BLaER1 treated with 17β-estradiol and CSF1 and Interleukin-3, amounts not matched to agents 10 nM and 100 nM (cell line): ENCODE results near the gene CIRBP.
"Not testable (repeated sequence)": the region's sequence is repeated elsewhere in the genome, so short reads cannot be mapped to it uniquely, and the experiment has no call there.

ENCODE experiments used
- H3K27ac ChIP-seq, 11 experiments: shearing (Covaris generic); formaldehyde crosslinking; 2 replicates each; pipeline ENCODE4 v1.8.1; 2022
- H3K27me3 ChIP-seq, 11 experiments: shearing (Covaris generic); formaldehyde crosslinking; 2 replicates each; pipeline ENCODE4 v1.8.1; 2022
- H3K36me3 ChIP-seq, 11 experiments: shearing (Covaris generic); formaldehyde crosslinking; 2 replicates each; pipeline ENCODE4 v1.8.1; 2022
- H3K4me1 ChIP-seq, 10 experiments: shearing (Covaris generic); formaldehyde crosslinking; 2 replicates each; pipeline ENCODE4 v1.8.1; 2022
- H3K4me2 ChIP-seq, 11 experiments: shearing (Covaris generic); formaldehyde crosslinking; 2 replicates each; pipeline ENCODE4 v1.8.1; 2022
- H3K4me3 ChIP-seq, 10 experiments: shearing (Covaris generic); formaldehyde crosslinking; 2 replicates each; pipeline ENCODE4 v1.8.1; 2022
- H3K9ac ChIP-seq, 11 experiments: shearing (Covaris generic); formaldehyde crosslinking; 2 replicates each; pipeline ENCODE4 v1.8.1; 2022
- H3K9me3 ChIP-seq, 11 experiments: shearing (Covaris generic); formaldehyde crosslinking; replicated peaks in 1 of 11; 2 replicates each; pipeline ENCODE4 v1.8.1; 2022
- H4K20me1 ChIP-seq, 11 experiments: shearing (Covaris generic); formaldehyde crosslinking; 2 replicates each; pipeline ENCODE4 v1.8.1; 2022
- Cebpa-rat ChIP-seq, 11 experiments: shearing (Covaris generic); IDR thresholded peaks; 2 replicates each; pipeline ENCODE4 v1.8.1; 2022

The CIRBP gene

DNA sequence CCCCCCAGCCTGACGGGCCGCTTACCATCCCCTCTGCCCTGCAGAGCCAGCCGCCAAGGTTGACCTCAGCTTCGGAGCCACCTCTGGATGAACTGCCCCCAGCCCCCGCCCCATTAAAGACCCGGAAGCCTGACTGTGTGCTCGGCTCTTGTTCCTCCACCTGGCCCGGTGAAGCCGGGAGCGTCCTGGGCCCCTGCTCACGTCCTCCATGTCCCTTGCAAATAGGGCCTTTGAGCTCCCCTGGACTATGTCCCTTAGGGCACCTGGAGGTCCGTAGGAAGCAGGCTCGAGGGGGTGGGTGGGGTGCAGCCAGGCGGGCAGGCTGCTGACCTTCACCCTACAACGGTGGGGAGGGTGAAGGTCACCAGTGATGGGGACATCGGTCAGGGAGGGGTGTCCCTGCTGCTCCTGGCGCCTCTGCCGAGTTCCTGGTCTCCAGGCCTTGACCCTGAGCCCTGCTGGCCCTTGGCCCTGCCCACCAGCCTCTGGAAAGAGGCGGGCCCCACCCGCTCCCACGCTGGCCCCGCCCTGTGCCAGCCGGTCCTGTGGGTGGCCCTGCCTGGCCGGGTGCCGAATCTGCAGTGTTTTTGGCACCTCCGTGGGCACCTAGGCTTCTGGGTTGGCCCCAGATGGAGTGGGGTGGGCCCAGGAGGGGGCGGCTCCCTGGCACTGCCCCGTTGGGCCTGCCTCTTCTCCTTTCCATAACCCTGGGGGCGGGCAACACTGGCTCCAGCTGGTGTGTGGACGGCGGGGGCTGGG lies 24.3 kb upstream of the CIRBP start:
- TF ChIP-seq Cebpa-rat (IDR thresholded peaks at IDR 0.05) = no peak
- Histone ChIP-seq H3K4me2 (peak overlapping the region; percentile 94 to 100 (median 100)), H3K27ac (peak overlapping the region; percentile 40 to 72 (median 58); a peak in 18 of 22 replicates), H3K4me3 (peak overlapping the region; percentile 44 to 96 (median 56)), H3K36me3 (peaks cover under 1 to 19% (median 8%) of the 10 kb centered on the region in 11 experiments; a peak in 21 of 22 replicates), H3K4me1 (peaks cover 67 to 74% (median 70%) of the 10 kb centered on the region in 10 experiments), H3K9ac (peak overlapping the region; percentile 43 to 95 (median 90)), H3K9me3 (no peaks in the 10 kb centered on the region; a peak in 3 of 22 replicates), H4K20me1 (peaks cover 17 to 50% (median 41%) of the 10 kb centered on the region in 11 experiments), H3K27me3 (peaks cover 0 to 3% (median 2%) of the 10 kb centered on the region in 11 experiments; a peak in 12 of 22 replicates)

DNA sequence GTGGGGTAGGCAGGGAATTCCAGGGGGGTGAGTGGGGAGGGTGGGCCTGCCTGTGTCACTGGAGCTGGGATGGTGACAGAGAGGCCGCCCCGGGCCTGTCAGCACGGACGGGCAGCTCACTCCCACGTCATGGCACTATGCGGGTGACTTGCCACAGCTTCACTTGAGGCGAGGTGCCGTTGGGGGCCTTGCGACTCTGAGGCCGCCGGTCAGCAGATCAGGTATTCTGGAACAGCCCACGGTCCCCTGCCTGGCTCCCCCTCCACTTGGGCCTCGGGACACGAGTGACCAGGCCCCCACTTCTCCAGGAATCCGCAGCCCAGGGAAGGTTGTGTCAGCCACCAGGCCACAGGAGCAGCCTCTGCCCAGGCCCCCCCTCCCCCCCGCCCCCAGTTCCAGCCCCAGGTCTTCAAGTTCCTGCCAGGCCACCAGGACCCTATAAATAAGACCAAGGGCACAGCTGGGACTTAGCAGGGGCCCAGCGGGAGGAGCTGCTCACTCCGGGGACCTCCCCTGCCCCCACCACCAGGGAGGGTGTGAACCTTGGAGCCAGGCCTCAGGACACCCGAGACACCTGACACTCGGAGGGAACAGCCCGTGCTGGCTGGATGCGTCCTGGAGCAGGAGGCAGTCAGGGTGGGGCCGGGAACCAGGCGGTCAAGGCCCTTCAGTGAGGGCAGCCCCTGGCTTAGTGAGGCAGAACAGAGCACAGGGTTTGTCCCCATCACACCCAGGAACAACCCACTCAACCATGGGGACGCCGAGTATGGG lies 23.5 kb upstream of the CIRBP start:
- peak overlapping the region in 7 of 10 experiments; percentile 44 to 96 (median 79); a peak in 5 of 20 replicates for H3K4me3 ChIP-seq
- H3K9ac ChIP-seq = peak overlapping the region; percentile 43 to 95 (median 90); a peak in 17 of 22 replicates
- peak overlapping the region in 10 of 11 experiments; percentile 40 to 72 (median 52); a peak in 15 of 22 replicates for H3K27ac ChIP-seq
- no peaks in the 10 kb centered on the region for H3K27me3 ChIP-seq
- H3K4me1 ChIP-seq = peaks cover 63 to 69% (median 67%) of the 10 kb centered on the region in 10 experiments
- peak overlapping the region; percentile 94 to 100 (median 100) for H3K4me2 ChIP-seq
- no peak for TF ChIP-seq Cebpa-rat (IDR thresholded peaks at IDR 0.05)
- H4K20me1 ChIP-seq = peaks cover 25 to 58% (median 49%) of the 10 kb centered on the region in 11 experiments
- peaks cover 0 to 5% (median 0%) of the 10 kb centered on the region in 11 experiments; a peak in 6 of 22 replicates for H3K9me3 ChIP-seq
- H3K36me3 ChIP-seq = peaks cover 9 to 27% (median 16%) of the 10 kb centered on the region in 11 experiments; a peak in 21 of 22 replicates

DNA sequence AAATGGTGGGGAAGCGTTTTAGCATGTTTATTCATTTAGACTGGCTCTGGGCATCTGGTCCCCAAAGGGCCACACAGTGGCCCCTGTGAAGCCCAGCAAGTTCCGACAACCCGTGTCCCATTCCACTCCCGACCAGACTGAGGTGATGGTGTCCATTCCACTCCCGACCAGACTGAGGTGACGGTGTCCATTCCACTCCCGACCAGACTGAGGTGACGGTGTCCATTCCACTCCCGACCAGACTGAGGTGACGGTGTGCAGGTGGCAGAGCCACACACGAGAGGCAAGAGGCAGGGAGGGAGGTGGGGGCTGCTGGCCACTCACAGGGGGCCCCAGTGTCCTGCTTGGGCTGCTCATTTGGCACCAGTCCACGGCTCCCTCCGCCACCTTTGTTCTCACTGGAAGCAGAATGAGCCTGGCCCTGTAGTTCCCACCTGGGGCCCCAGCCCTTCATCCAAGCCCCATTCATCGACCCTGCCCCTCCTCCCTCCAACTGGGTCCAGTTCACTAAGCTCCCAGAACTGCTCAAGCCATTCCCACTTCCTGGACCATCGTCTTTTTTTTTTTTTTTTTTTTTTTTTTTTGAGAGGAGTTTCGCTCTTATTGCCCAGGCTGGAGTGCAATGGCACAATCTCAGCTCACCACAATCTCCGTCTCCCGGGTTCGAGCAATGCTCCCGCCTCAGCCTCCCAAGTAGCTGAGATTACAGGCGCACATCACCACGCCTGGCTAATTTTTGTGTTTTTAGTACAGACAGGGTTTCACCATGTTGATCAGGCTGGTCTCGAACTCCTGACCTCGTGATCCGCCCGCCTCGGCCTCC lies 22.7 kb upstream of the CIRBP start:
- Histone ChIP-seq H4K20me1 (peaks cover 33 to 66% (median 57%) of the 10 kb centered on the region in 11 experiments), H3K4me1 (peaks cover 55 to 62% (median 59%) of the 10 kb centered on the region in 10 experiments), H3K4me2 (peak overlapping the region; percentile 79 to 100 (median 99)), H3K36me3 (peaks cover 11 to 35% (median 24%) of the 10 kb centered on the region in 11 experiments; a peak in 21 of 22 replicates), H3K9ac (peak overlapping the region in 10 of 11 experiments; percentile 30 to 64 (median 54); a peak in 14 of 22 replicates), H3K27ac (peak overlapping the region in 9 of 11 experiments; percentile 27 to 56 (median 40); a peak in 12 of 22 replicates)
- not testable (repeated sequence) for H3K9me3 ChIP-seq, H3K4me3 ChIP-seq, H3K27me3 ChIP-seq

DNA sequence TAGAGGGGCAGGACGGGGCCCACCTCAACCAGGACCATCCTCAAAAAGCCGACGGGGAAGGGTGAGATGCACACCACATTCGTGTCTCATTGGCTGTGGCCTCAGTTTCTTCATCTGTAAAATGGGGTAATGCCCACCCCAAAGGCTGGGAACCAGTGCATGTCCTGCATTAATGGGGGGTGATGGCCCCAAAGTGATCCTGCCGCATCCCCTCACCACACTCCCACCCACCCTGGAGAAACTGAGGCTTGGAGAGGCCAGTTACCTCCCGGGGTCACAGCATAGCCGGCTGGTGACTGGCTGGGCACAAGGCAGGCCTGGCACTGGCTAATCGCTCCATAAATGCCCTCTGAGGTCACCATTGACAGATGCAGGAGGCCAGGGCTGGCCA lies 21.4 kb upstream of the CIRBP start:
- Histone ChIP-seq H3K27ac (peak overlapping the region; percentile 92 to 97 (median 95)), H3K9ac (peak overlapping the region; percentile 92 to 99 (median 98)), H3K4me2 (peak overlapping the region; percentile 78 to 96 (median 87)), H3K9me3 (peaks cover 0 to 5% (median 0%) of the 10 kb centered on the region in 11 experiments; a peak in 6 of 22 replicates), H3K4me1 (peaks cover 47 to 56% (median 52%) of the 10 kb centered on the region in 10 experiments), H4K20me1 (peaks cover 37 to 70% (median 58%) of the 10 kb centered on the region in 11 experiments), H3K4me3 (peak overlapping the region; percentile 92 to 100 (median 99)), H3K27me3 (no peaks in the 10 kb centered on the region), H3K36me3 (peaks cover 20 to 40% (median 29%) of the 10 kb centered on the region in 11 experiments; a peak in 21 of 22 replicates)
- no peak for TF ChIP-seq Cebpa-rat (IDR thresholded peaks at IDR 0.05)

DNA sequence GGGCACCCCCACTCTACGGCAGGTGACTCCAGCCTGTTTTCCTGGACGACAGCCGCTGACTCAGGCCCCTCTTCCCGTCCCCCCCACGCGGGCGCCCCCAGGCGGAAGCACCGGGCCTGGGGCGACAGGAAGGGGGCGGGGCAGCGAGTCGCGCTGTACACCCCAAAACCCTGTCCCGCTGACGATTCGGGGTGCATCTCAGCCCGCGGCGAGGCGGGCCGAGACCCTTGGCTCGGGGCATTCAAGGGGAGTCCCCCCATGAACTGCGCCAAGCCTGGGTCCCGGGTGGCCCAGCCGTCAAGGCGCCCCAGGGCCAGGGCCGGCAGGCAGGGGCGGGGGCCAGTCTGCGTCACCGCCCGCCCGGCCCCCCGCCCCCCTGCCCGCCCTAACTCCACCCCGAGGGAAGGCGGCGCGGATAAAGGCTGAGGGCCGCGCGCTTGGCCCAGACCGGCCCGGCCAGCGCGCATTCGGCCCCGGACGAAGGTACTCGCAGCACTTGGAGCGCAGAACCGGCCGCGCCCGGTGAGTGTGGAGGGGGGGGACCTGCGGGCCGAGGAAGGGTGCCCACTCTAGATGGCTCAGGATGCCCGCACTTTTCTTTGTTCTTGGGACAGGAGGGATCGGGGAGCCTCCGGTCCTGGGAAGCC lies 20.9 kb upstream of the CIRBP start, which contains the start of gene MIDN:
TSS of gene MIDN (plus strand) at position 445 of the 647 bp plus-strand sequence. CDS start 1,714 bp downstream, outside the sequence.
- no peak for TF ChIP-seq Cebpa-rat (IDR thresholded peaks at IDR 0.05)
- peaks cover 33 to 67% (median 54%) of the 10 kb centered on the region in 11 experiments for H4K20me1 ChIP-seq

DNA sequence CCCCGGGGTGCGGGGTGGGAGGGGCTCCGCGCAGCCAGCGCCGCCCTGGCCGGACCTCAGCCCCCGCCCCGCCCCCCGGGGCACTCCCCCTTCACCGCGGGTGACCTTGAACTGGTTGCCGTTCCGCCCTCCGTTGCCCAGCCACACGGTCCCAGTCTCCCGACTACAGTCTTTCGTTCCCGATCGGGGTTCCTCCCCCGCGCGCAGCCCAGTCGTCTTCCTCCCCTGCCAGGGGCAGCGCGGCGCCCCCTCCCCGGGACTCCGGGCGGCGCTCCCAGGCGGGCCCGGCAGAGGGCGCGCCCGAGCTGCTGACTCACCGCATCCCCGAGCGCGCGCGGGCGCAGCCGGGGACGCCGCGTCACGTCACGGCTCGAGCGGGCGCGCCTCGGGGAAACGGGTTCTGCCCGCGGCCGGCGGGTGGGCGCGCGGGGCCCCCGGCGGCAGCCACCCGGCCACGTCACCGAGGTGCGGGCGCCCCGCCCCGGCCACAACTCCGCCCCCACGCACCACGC lies 20.3 kb upstream of the CIRBP start:
- Histone ChIP-seq H3K4me2 (peak overlapping the region; percentile 26 to 96 (median 86); a peak in 21 of 22 replicates), H3K4me3 (peak overlapping the region; percentile 92 to 100 (median 99)), H3K27ac (peak overlapping the region; percentile 92 to 97 (median 95)), H4K20me1 (peaks cover 30 to 67% (median 55%) of the 10 kb centered on the region in 11 experiments), H3K4me1 (peaks cover 42 to 51% (median 47%) of the 10 kb centered on the region in 10 experiments), H3K9me3 (peaks cover 0 to 5% (median 0%) of the 10 kb centered on the region in 11 experiments; a peak in 6 of 22 replicates), H3K36me3 (peaks cover 25 to 37% (median 30%) of the 10 kb centered on the region in 11 experiments), H3K27me3 (no peaks in the 10 kb centered on the region), H3K9ac (peak overlapping the region; percentile 92 to 99 (median 98))
- TF ChIP-seq Cebpa-rat (IDR thresholded peaks at IDR 0.05) = no peak

More for the DNA sequence above, 20.9 kb upstream of the CIRBP start, which contains the start of gene MIDN:
- Histone ChIP-seq H3K9ac (peak within 1 kb of the TSS; percentile 92 to 99 (median 98)), H3K27me3 (no peaks in the 10 kb centered on the region), H3K4me2 (peak within 1 kb of the TSS; percentile 78 to 96 (median 87)), H3K36me3 (peaks cover 20 to 37% (median 28%) of the 10 kb centered on the region in 11 experiments; a peak in 21 of 22 replicates), H3K4me1 (peaks cover 42 to 51% (median 47%) of the 10 kb centered on the region in 10 experiments), H3K9me3 (peaks cover 0 to 5% (median 0%) of the 10 kb centered on the region in 11 experiments; a peak in 6 of 22 replicates), H3K27ac (peak within 1 kb of the TSS; percentile 92 to 97 (median 95)), H3K4me3 (peak within 1 kb of the TSS; percentile 92 to 100 (median 99))
